B cell (primary cell): ENCODE results near the gene PARD3. TPM values are rescaled to one million over a fixed set of nuclear protein-coding genes. Genes with fewer than 3 reads are reported as not detected.

ENCODE experiments used
- ATAC-seq: fragments of 200-7000 bp; cut with Tn5 transposase; one replicate; pipeline ENCODE4 v1.10.0; 2021; ENCODE audit warnings: low read depth, mild to moderate bottlenecking, moderate number of reproducible peaks, moderate library complexity
- CTCF ChIA-PET: fragments of 350-600 bp; sonication (Branson Sonifier 250); formaldehyde crosslinking; loops from one replicate; lab custom pipeline; 2021; ENCODE audit warnings: antibody characterized with exemption, inconsistent platforms; lab: Charles Lee
- POLR2A ChIA-PET: fragments of 350-600 bp; sonication (Branson Sonifier 250); formaldehyde crosslinking; loops from one replicate; lab custom pipeline; 2021; ENCODE audit warnings: antibody characterized with exemption; lab: Charles Lee
- DNase-seq: peaks from one replicate; pipeline ENCODE4 v3.0.0; 2013
- H2AFZ ChIP-seq: 2 replicates; pipeline ENCODE4 v1.6.1; 2012; ENCODE audit warnings: mild to moderate bottlenecking, low read depth, low read length; ENCODE audit not compliant: insufficient read depth, poor library complexity, severe bottlenecking
- H3K27ac ChIP-seq, 2 donors: 1 replicate in 1 of 2; 2 replicates in 1 of 2; pipeline ENCODE4 v1.5.1; 2012 to 2013; ENCODE audit warnings: low read length in 2 of 2, mild to moderate bottlenecking in 2 of 2, moderate library complexity in 1 of 2
- H3K27me3 ChIP-seq, 4 experiments: fragments of 200-600 bp in 1 of 4; sonication (generic) in 1 of 4; replicated peaks in 1 of 4; 1 replicate in 2 of 4; 2 replicates in 2 of 4; pipeline versions ENCODE4 v1.6.1 to v1.7.0; 2013 to 2016; ENCODE audit warnings: low read length in 3 of 4, mild to moderate bottlenecking in 2 of 4, mixed read lengths in 1 of 4, moderate library complexity in 1 of 4; ENCODE audit not compliant: insufficient read depth in 4 of 4, control insufficient read depth in 3 of 4; ENCODE audit errors: control extremely low read depth in 1 of 4
- H3K36me3 ChIP-seq, 2 experiments: replicated peaks in 1 of 2; 1 replicate in 1 of 2; 2 replicates in 1 of 2; pipeline versions ENCODE4 v1.6.1 to v1.7.1; 2013; ENCODE audit warnings: low read length in 1 of 2; ENCODE audit not compliant: insufficient read depth in 2 of 2, control insufficient read depth in 1 of 2; ENCODE audit errors: control extremely low read depth in 1 of 2, extremely low read depth in 1 of 2
- H3K4me1 ChIP-seq, 2 donors: fragments of 200-600 bp in 1 of 2; sonication (generic) in 1 of 2; 1 replicate in 1 of 2; 2 replicates in 1 of 2; pipeline versions ENCODE4 v1.5.1 to v1.6.1; 2013 to 2017; ENCODE audit warnings: low read length in 2 of 2; ENCODE audit not compliant: control insufficient read depth in 2 of 2, insufficient read depth in 2 of 2
- H3K4me2 ChIP-seq: replicated peaks from 2 replicates; pipeline ENCODE3; 2012; ENCODE audit warnings: mild to moderate bottlenecking, low read depth, low read length; ENCODE audit not compliant: poor library complexity, severe bottlenecking
- H3K4me3 ChIP-seq, 5 experiments: fragments of 200-600 bp in 1 of 5; sonication (generic) in 1 of 5; 1 replicate in 3 of 5; 2 replicates in 2 of 5; pipeline versions ENCODE4 v1.5.1 to v1.7.0; 2011 to 2016; ENCODE audit warnings: low read length in 4 of 5, mild to moderate bottlenecking in 4 of 5, low read depth in 2 of 5, control low read depth in 1 of 5, moderate library complexity in 1 of 5; ENCODE audit not compliant: insufficient read depth in 1 of 5; ENCODE audit errors: control extremely low read depth in 1 of 5, extremely low read depth in 1 of 5
- H3K79me2 ChIP-seq: fragments of 200-600 bp; sonication (generic); one replicate; pipeline ENCODE4 v1.6.0; 2016; ENCODE audit warnings: low read length; ENCODE audit not compliant: control insufficient read depth, insufficient read depth
- H3K9ac ChIP-seq: fragments of 200-600 bp; sonication (generic); 2 replicates; pipeline ENCODE4 v1.6.1; 2017; ENCODE audit warnings: mild to moderate bottlenecking, low read length, moderate library complexity
- H3K9me3 ChIP-seq, 3 donors: one replicate each; pipeline versions ENCODE4 v1.6.1 to v1.7.1; 2013; ENCODE audit warnings: low read length in 2 of 3; ENCODE audit not compliant: control insufficient read depth in 2 of 3, insufficient read depth in 1 of 3; ENCODE audit errors: control extremely low read depth in 1 of 3
- H4K20me1 ChIP-seq: 2 replicates; pipeline ENCODE4 v1.6.0; 2012; ENCODE audit warnings: mild to moderate bottlenecking, low read length; ENCODE audit not compliant: insufficient read depth, control insufficient read depth, poor library complexity, severe bottlenecking
- H3K27ac Mint-ChIP-seq: one replicate; pipeline ENCODE4 v1.8.0; 2021; ENCODE audit warnings: mixed read lengths
- H3K27me3 Mint-ChIP-seq: one replicate; pipeline ENCODE4 v1.8.0; 2021; ENCODE audit warnings: mixed read lengths
- H3K4me1 Mint-ChIP-seq: one replicate; pipeline ENCODE4 v1.8.0; 2021; ENCODE audit warnings: mixed read lengths
- H3K4me3 Mint-ChIP-seq: one replicate; pipeline ENCODE4 v1.8.0; 2021; ENCODE audit warnings: mixed read lengths
- H3K9me3 Mint-ChIP-seq: one replicate; pipeline ENCODE4 v1.8.0; 2022; ENCODE audit warnings: mixed read lengths; ENCODE audit not compliant: insufficient read depth
- EZH2 ChIP-seq: IDR thresholded peaks from 2 replicates; pipeline ENCODE4 v1.6.1; 2012; ENCODE audit warnings: borderline replicate concordance, low read depth, mild to moderate bottlenecking, moderate library complexity, low read length; ENCODE audit not compliant: insufficient read depth, poor library complexity, severe bottlenecking
- WGBS: methylation state at CpG from one replicate; pipeline ENCODE4 v1.1.5; 2013; ENCODE audit warnings: missing lambda C conversion rate; ENCODE audit not compliant: insufficient coverage; 5-methylcytosine and 5-hydroxymethylcytosine counted together
- intact Hi-C: fragments of 100-400 bp; cut with micrococcal nuclease; formaldehyde crosslinking; loops from one replicate; pipeline ENCODE4 v1.10.0; 2022
- polyA plus RNA-seq: library from polyadenylated mRNA; depleted of rRNA; stranded (reverse); fragments of >200 nt; gene quantifications from 2 replicates; pipeline ENCODE4 v1.2.3, GENCODE V29; 2012
- total RNA-seq, 2 donors: library from RNA; stranded (reverse); fragments of 120-200 nt in 1 of 2; gene quantifications; 1 replicate in 1 of 2; 2 replicates in 1 of 2; pipeline versions ENCODE4 v1.2.3 to v1.2.4, GENCODE V29; 2013 to 2022
- TF ChIP-seq, protein P1 (sequence below): fragments of 200-600 bp; IDR thresholded peaks from one replicate; pipeline ENCODE4 v1.8.0; 2022; ENCODE audit warnings: antibody characterized with exemption, mild to moderate bottlenecking

The PARD3 gene
- total and polyA plus RNA-seq, 2 donors (not counting 1 experiment from before 2014, with no cell fraction given), result not detected

DNA sequence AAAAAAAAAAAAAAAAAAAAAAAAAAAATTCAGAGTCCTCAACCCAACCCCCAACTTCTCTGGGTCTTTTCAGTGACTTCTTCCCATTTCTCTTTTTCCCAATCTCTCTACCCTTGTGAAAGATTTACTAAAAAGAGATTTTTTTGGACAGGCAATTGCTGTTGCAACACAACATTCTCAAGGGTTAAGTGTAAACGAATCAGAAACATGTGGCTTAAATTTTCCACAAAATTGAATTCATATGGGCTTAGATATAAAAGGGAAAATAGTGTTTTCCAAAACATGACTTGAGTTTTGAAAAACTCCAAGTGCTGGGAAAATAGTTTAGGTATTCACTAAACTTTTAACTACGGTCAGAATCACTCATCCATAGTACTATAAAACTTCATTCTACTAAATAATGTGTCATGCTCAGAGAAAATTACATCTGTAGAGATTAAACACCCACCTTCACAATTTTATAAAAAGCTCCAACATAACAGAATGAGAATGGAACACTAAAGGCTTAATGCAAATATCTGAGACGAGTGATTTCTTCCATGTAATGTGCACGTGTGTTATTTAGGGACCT is 643.1 kb downstream of the PARD3 start:
- H3K79me2 ChIP-seq, result no peaks in the 10 kb centered on the region
- POLR2A ChIA-PET, result no interaction called here
- no peaks in the 10 kb centered on the region for H3K4me1 Mint-ChIP-seq

GRCh38 chr10:34169677-34170076 is 645.4 kb downstream of the PARD3 start:
- Mint-ChIP-seq H3K27me3 (no peaks in the 10 kb centered on the region), H3K4me1 (no peaks in the 10 kb centered on the region), H3K9me3 (no peaks in the 10 kb centered on the region), H3K27ac (no peak overlapping the region), H3K4me3 (no peak overlapping the region)
- peaks cover 0 to 2% (median 2%) of the 10 kb centered on the region in 3 donors for H3K9me3 ChIP-seq
- POLR2A ChIA-PET, result no interaction called here
- H3K4me1 ChIP-seq, result no peaks in the 10 kb centered on the region
- 95% methylated on average over 2 of the region's 3 CpGs for WGBS
- no peak for ATAC-seq
- H3K9ac ChIP-seq, result no peak overlapping the region
- TF ChIP-seq, protein P1, sequence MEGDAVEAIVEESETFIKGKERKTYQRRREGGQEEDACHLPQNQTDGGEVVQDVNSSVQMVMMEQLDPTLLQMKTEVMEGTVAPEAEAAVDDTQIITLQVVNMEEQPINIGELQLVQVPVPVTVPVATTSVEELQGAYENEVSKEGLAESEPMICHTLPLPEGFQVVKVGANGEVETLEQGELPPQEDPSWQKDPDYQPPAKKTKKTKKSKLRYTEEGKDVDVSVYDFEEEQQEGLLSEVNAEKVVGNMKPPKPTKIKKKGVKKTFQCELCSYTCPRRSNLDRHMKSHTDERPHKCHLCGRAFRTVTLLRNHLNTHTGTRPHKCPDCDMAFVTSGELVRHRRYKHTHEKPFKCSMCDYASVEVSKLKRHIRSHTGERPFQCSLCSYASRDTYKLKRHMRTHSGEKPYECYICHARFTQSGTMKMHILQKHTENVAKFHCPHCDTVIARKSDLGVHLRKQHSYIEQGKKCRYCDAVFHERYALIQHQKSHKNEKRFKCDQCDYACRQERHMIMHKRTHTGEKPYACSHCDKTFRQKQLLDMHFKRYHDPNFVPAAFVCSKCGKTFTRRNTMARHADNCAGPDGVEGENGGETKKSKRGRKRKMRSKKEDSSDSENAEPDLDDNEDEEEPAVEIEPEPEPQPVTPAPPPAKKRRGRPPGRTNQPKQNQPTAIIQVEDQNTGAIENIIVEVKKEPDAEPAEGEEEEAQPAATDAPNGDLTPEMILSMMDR, result no peak
- no peak for TF ChIP-seq EZH2
- H3K4me2 ChIP-seq, result no peak overlapping the region
- no peaks in the 10 kb centered on the region for H4K20me1 ChIP-seq
- intact Hi-C loops, result no loop called here
- no peak overlapping the region for H3K4me3 ChIP-seq
- no peak overlapping the region for H3K27ac ChIP-seq
- H3K79me2 ChIP-seq, result no peaks in the 10 kb centered on the region
- no peak overlapping the region for H2AFZ ChIP-seq
- DNase-seq, result no peak
- no peaks in the 10 kb centered on the region for H3K27me3 ChIP-seq
- CTCF ChIA-PET, result no interaction called here
- no peaks in the 10 kb centered on the region for H3K36me3 ChIP-seq

More for the DNA sequence above, 643.1 kb downstream of the PARD3 start:
- Mint-ChIP-seq H3K27me3 (no peaks in the 10 kb centered on the region), H3K4me3 (no peak overlapping the region), H3K9me3 (no peaks in the 10 kb centered on the region), H3K27ac (no peak overlapping the region)
- DNase-seq, result no peak
- no CpG with 5 or more reads among the region's 4 CpGs for WGBS
- no peak for TF ChIP-seq EZH2
- TF ChIP-seq, protein P1, result no peak
- H4K20me1 ChIP-seq, result no peaks in the 10 kb centered on the region
- H3K27ac ChIP-seq, result no peak overlapping the region
- intact Hi-C loops, result no loop called here
- CTCF ChIA-PET, result no interaction called here
- H2AFZ ChIP-seq, result no peak overlapping the region
- H3K4me2 ChIP-seq, result no peak overlapping the region
- H3K4me3 ChIP-seq, result no peak overlapping the region
- H3K9ac ChIP-seq, result no peak overlapping the region
- no peak for ATAC-seq
- no peaks in the 10 kb centered on the region for H3K36me3 ChIP-seq
- H3K9me3 ChIP-seq, result peaks cover 0 to 2% (median 0%) of the 10 kb centered on the region in 3 donors
- H3K4me1 ChIP-seq, result no peaks in the 10 kb centered on the region
- no peaks in the 10 kb centered on the region for H3K27me3 ChIP-seq
